ENCODE measurements around the gene COL21A1. TPM values are rescaled to one million over a fixed set of nuclear protein-coding genes. Genes with fewer than 3 reads are reported as not detected.

Gene COL21A1
- total and polyA plus RNA-seq, 2 of the 4 experiments (the other 2 are of a cell fraction): 0.05 TPM; not detected in 1

DNA sequence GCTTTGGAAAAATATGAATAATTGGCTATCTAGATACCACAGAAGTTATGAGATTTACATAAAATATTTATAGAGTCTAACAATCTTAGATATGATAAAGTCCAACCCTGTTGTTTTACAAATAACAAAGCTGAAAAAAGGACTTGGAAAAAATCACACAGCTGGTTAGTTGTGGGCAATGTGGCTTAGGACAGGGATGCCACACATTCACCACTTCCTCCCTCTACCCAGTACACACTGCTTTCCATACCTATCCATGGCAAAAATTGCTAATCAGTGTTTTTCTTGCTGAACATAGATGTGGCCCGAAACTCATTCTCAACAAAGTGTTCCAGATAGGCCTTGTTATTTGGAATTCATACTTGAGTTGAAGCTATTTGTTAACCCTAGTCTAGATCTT is 224.7 kb downstream of the COL21A1 start:
- H2BK15ac ChIP-seq (ENCODE audit: low read depth, low read length): no peak overlapping the region
- no peaks in the 10 kb centered on the region for H3K4me1 ChIP-seq (ENCODE audit: control insufficient read depth, insufficient read depth, low read length)
- no peak overlapping the region for H2AK5ac ChIP-seq (ENCODE audit: low read depth, low read length)
- no peak overlapping the region for H2AK9ac ChIP-seq (replicated peaks; ENCODE audit: low read depth, low read length, poor library complexity)
- no peak for TF ChIP-seq MAZ (IDR thresholded peaks at IDR 0.05; ENCODE audit: borderline replicate concordance, low read depth, low read length)
- dilution Hi-C loops (cut with HindIII; ENCODE audit: low sequenced_read_pairs, unreplicated experiment) (no loop called here), in situ Hi-C loops (cut with MboI; ENCODE audit: low sequenced_read_pairs) (no loop called here), intact Hi-C loops (cut with micrococcal nuclease) (no loop called here)
- H3K27me3 ChIP-seq (ENCODE audit: control insufficient read depth, insufficient read depth, low read length): no peaks in the 10 kb centered on the region; the same call in 1 of the 2 replicates
- H4K91ac ChIP-seq (ENCODE audit: insufficient read depth, low read depth, low read length): no peak overlapping the region
- ATAC-seq (ENCODE audit: low read depth) (no peak), DNase-seq (no peak)
- H3K27ac ChIP-seq (ENCODE audit: insufficient read depth, low read length): no peak overlapping the region
- H3K18ac ChIP-seq (ENCODE audit: low read depth, low read length): no peak overlapping the region
- no peak overlapping the region for H3K4me2 ChIP-seq (ENCODE audit: low read depth, low read length)
- no peak overlapping the region for H3K4ac ChIP-seq (ENCODE audit: low read depth, low read length)
- no peak overlapping the region for H4K5ac ChIP-seq (ENCODE audit: low read depth, low read length)
- no peak overlapping the region for H2BK5ac ChIP-seq (ENCODE audit: low read depth, low read length, poor library complexity, severe bottlenecking)
- no peak overlapping the region for H3K14ac ChIP-seq (replicated peaks; ENCODE audit: low read depth, low read length)
- H3K9me1 ChIP-seq (ENCODE audit: insufficient read depth, low read length): no peaks in the 10 kb centered on the region
- no peaks in the 10 kb centered on the region for H4K20me1 ChIP-seq (ENCODE audit: insufficient read depth, low read length)
- H2AFZ ChIP-seq (replicated peaks; ENCODE audit: low read length, poor library complexity): no peak overlapping the region
- no peak overlapping the region for H2BK20ac ChIP-seq (ENCODE audit: low read depth, low read length)
- H3K36me3 ChIP-seq (ENCODE audit: control insufficient read depth, insufficient read depth, low read length): no peaks in the 10 kb centered on the region
- H2BK120ac ChIP-seq (ENCODE audit: low read depth, low read length): no peak overlapping the region
- no peaks in the 10 kb centered on the region for H3K79me1 ChIP-seq (ENCODE audit: low read depth in 1 of 2, low read length in 2 of 2)
- no peak overlapping the region for H3K23ac ChIP-seq (ENCODE audit: low read depth, low read length)
- no TSS peak for BruUV-seq (replicated peaks)
- no CpG with 5 or more reads among the region's 1 CpG for WGBS, 2 experiments (ENCODE audit: extremely low coverage in 2 of 2, insufficient read length in 1 of 2)
- H4K8ac ChIP-seq (ENCODE audit: low read depth in 2 of 2, low read length in 2 of 2): no peak overlapping the region
- ChIA-PET POLR2A (ENCODE audit: unreplicated experiment) (no interaction called here), CTCF (no interaction called here)
- H3K9me3 ChIP-seq (ENCODE audit: control insufficient read depth, insufficient read depth, low read length): no peaks in the 10 kb centered on the region
- H3K4me3 ChIP-seq (ENCODE audit: insufficient read depth, low read depth, low read length): no peak overlapping the region
- no peak overlapping the region for H3K9ac ChIP-seq (ENCODE audit: low read depth, low read length)
- no peak overlapping the region for H3K56ac ChIP-seq (ENCODE audit: extremely low read depth, insufficient read depth, low read length)

All from IMR-90 (cell line).